GM18511 (cell line): ENCODE measurements around the gene AOPEP.

Experiments
- ATAC-seq: cut with Tn5 transposase; IDR thresholded peaks from one replicate; pipeline ENCODE4 v1.9.1; 2021; ENCODE audit warnings: mild to moderate bottlenecking, moderate library complexity; ENCODE audit not compliant: unreplicated experiment

Gene AOPEP

GRCh38 chr9:95025213-95026147 lies 299.0 kb downstream of the AOPEP start:
- no peak for ATAC-seq

- ATAC-seq = no peak
Observed at GRCh38 chr9:95026148-95026524, 299.6 kb downstream of the AOPEP start.

- no peak for ATAC-seq
Observed at GRCh38 chr9:95027914-95028852, 301.7 kb downstream of the AOPEP start.

GRCh38 chr9:95028853-95029219 lies 302.3 kb downstream of the AOPEP start:
- no peak for ATAC-seq

- no peak for ATAC-seq
Observed at GRCh38 chr9:95029288-95029687, 302.8 kb downstream of the AOPEP start.

- ATAC-seq = no peak
Observed at GRCh38 chr9:95029720-95030119, 303.2 kb downstream of the AOPEP start.

GRCh38 chr9:95030344-95030743 lies 303.8 kb downstream of the AOPEP start:
- ATAC-seq = no peak

- ATAC-seq = no peak
Observed at GRCh38 chr9:95030920-95031642, 304.6 kb downstream of the AOPEP start.

GRCh38 chr9:95031711-95032461 lies 305.4 kb downstream of the AOPEP start:
- ATAC-seq = no peak

GRCh38 chr9:95032580-95033341 lies 306.3 kb downstream of the AOPEP start:
- no peak for ATAC-seq

- ATAC-seq = no peak
Observed at GRCh38 chr9:95035846-95036245, 309.3 kb downstream of the AOPEP start.

GRCh38 chr9:95036676-95037075 lies 310.2 kb downstream of the AOPEP start:
- ATAC-seq = no peak

GRCh38 chr9:95037789-95038521 lies 311.5 kb downstream of the AOPEP start:
- no peak for ATAC-seq

GRCh38 chr9:95038666-95039065 lies 312.2 kb downstream of the AOPEP start:
- ATAC-seq = no peak

GRCh38 chr9:95040106-95040505 lies 313.6 kb downstream of the AOPEP start:
- no peak for ATAC-seq

- no peak for ATAC-seq
Observed at GRCh38 chr9:95043826-95044225, 317.3 kb downstream of the AOPEP start.

- no peak for ATAC-seq
Observed at GRCh38 chr9:95044731-95045508, 318.4 kb downstream of the AOPEP start.

GRCh38 chr9:95045751-95046150 lies 319.3 kb downstream of the AOPEP start:
- ATAC-seq = no peak
